ENCODE data around the gene NKTR.
"Not testable (repeated sequence)": the region's sequence is repeated elsewhere in the genome, so short reads cannot be mapped to it uniquely, and the experiment has no call there.

Gene NKTR

GRCh38 chr3:42600111-42600957 lies at the start of gene NKTR:
Gene NKTR, plus strand, starts transcription at chr3:42600686. Its CDS starts 321 bp downstream, at chr3:42601007.
- in situ Hi-C loops (cut with MboI; ENCODE audit: low sequenced_read_pairs) = no loop called here

DNA sequence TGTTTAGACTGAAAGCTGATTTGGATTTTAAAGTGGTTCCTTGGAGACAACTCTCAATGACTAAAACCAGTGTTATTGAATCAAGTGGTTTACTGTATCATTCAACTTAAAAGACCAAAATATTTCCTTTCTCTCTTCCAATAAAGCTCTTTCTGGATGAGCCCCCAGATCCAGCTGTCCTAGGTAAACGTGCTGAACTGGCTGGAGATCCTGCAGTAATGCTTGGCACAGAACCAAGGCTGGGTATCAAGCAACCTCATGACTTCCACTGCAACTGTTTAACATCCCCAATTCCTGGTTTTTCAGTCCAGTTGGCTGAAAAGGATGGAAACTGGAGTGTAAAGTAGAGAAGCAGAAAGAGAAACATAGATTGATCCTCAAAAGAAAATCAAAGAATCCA lies 47.7 kb upstream of the NKTR start:
- in situ Hi-C loops (cut with MboI; ENCODE audit: low sequenced_read_pairs) = no loop called here

GRCh38 chr3:42556089-42556632 lies 44.3 kb upstream of the NKTR start:
- in situ Hi-C loops (cut with MboI; ENCODE audit: low sequenced_read_pairs) = no loop called here

GRCh38 chr3:42556817-42557216 lies 43.7 kb upstream of the NKTR start:
- in situ Hi-C loops (cut with MboI; ENCODE audit: low sequenced_read_pairs) = not testable (repeated sequence)

DNA sequence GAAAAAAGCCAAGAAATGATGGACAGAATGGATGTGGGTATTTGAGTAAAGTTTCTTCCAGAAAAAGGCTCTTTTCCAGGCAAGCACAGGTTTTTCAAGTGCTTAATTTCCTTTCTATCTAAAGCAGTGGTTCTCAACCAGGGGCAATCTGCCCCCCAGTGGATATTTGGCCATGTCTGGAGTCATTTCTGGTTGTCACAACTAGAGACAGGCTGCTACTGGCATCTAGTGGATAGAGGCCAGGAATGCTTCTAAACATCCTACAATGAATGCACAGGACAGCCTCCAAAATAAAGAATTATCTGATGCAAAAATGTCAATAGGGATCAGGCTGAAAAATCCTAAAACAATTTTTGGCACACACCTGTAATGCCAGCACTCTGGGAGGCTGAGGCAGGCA lies 42.6 kb upstream of the NKTR start:
- in situ Hi-C loops (cut with MboI; ENCODE audit: low sequenced_read_pairs) = no loop called here

DNA sequence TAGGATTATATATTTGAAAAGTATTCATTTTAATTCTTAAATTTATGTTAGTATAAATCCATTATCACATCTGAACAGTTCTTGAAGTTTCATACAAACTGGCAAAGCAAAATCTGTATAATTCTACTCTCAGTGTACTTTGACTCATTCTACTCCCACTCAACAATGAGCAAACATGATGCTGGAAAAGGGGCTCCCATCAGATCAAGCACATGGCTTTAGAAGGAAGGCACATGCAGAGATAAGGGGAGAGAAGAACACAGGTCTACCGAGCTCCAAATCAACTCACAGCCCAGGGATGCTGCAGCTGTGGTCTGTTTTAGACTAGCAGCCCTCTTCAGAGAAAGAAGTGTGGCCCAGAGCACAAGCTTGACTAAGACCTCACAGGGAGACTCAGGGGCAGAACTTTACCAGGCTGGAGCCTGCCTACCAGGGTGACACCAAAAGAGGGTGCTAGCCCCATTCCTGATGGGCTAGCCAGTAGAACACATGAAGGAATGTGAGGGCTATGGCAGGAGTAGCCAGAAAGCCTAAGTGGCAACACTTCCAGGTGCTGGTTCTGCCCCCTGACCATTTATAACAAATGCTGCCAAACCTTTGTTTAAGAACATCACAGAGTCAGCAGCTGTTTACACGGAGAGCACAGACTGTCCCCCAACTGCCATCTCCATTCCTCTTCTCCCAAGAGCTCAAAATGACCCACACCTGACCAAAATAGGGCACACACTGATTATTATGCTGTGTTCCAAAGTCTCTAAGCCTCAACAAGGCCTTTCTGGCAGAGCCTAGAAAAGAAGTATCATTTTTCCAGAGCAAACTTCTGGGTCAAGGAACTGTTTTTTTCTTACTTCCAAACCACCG lies 38.2 kb upstream of the NKTR start:
- in situ Hi-C loops (cut with MboI; ENCODE audit: low sequenced_read_pairs) = no loop called here

GRCh38 chr3:42569593-42570142 lies 30.8 kb upstream of the NKTR start:
- in situ Hi-C loops (cut with MboI; ENCODE audit: low sequenced_read_pairs) = no loop called here

- in situ Hi-C loops (cut with MboI; ENCODE audit: low sequenced_read_pairs) = no loop called here
Observed at GRCh38 chr3:42572278-42572677, 28.2 kb upstream of the NKTR start.

- in situ Hi-C loops (cut with MboI; ENCODE audit: low sequenced_read_pairs) = no loop called here
Observed at GRCh38 chr3:42575137-42575741, 25.2 kb upstream of the NKTR start.

DNA sequence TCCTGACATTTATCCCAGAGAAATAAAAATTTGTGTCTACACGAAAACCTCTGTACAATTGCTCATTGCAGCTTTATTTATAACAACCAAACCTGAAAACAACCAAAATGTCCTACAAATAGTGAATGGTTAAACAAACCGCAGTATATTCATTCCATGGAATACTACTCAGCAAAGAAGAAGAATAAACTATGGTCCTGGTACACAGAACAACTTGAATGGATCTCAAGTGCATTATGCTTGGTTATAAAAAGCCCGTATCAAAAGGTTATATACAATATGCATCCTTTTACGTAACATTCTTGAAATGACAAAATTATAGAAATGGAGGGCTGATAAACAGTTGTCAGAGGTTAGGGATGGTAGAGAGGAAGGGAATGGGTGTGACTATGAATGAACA lies 22.4 kb upstream of the NKTR start:
- in situ Hi-C loops (cut with MboI; ENCODE audit: low sequenced_read_pairs) = no loop called here

DNA sequence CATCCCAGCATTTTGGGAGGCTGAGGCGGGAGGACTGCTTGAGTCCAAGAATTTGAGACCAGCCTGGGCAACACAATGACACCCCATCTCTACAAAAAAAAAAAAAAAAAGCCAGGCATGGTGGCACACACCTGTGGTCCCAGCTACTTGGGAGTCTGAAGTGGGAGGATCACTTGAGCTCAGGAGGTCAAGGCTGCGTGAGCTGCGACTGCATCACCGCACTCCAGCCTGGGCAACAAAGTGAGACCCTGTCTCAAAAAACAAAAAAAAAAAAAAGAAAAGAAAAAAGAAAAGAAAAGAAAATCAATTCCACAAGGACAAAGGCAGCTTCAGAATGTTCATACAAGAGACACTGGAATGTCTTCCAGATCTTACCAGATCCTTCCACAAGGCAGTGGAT lies 21.1 kb upstream of the NKTR start:
- in situ Hi-C loops (cut with MboI; ENCODE audit: low sequenced_read_pairs) = not testable (repeated sequence)

DNA sequence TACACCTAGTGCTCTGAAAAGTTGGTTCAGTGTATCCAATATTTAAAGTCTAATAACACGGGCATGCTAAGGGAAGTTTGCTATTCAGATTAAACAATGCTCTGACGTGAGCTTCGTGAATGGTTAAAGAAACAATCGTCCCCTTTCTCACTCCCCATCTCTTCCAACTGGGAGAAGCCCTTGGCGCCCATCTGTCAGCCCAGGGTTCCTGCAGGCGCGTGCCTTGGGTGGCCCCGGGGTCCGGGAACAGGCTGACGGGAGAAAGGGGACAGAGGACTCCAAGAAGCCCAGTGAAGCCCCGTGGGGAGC lies 19.1 kb upstream of the NKTR start:
- in situ Hi-C loops (cut with MboI; ENCODE audit: low sequenced_read_pairs) = no loop called here

GRCh38 chr3:42581709-42582473 lies 18.6 kb upstream of the NKTR start, which contains the start of gene SEC22C:
Gene SEC22C, minus strand, starts transcription at chr3:42581967. Its CDS starts 12,921 bp downstream, at chr3:42569046.
- in situ Hi-C loops (cut with MboI; ENCODE audit: low sequenced_read_pairs) = no loop called here

DNA sequence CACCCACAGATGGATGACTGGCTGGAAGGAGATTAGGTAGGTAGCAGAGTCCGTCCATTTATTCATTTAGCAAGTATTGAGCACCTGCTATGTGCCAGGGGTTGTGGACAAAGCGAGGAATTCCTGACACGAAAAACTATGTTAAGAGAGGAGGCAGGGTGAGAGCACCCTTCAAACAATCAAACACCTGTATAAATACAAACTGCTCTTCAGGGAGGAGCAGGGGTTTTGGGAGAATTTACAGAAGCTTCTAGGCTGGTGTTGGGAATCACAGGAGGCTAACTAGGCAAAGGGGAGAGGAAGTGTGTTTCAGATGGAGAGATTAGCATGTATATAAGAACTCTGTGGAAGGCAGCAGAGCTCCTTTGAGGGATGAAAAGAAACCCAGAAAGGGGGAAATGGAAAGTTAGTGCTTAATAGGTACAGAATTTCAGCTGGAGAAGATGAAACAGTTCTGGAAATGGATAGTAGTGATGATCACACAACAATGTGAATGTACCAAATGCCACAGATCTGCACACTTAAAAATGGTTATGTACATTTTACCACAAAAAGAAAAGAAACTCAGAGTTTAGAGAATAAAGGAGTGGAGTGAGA lies 17.9 kb upstream of the NKTR start:
- in situ Hi-C loops (cut with MboI; ENCODE audit: low sequenced_read_pairs) = no loop called here

- in situ Hi-C loops (cut with MboI; ENCODE audit: low sequenced_read_pairs) = no loop called here
Observed at GRCh38 chr3:42588625-42589024, 11.9 kb upstream of the NKTR start.

DNA sequence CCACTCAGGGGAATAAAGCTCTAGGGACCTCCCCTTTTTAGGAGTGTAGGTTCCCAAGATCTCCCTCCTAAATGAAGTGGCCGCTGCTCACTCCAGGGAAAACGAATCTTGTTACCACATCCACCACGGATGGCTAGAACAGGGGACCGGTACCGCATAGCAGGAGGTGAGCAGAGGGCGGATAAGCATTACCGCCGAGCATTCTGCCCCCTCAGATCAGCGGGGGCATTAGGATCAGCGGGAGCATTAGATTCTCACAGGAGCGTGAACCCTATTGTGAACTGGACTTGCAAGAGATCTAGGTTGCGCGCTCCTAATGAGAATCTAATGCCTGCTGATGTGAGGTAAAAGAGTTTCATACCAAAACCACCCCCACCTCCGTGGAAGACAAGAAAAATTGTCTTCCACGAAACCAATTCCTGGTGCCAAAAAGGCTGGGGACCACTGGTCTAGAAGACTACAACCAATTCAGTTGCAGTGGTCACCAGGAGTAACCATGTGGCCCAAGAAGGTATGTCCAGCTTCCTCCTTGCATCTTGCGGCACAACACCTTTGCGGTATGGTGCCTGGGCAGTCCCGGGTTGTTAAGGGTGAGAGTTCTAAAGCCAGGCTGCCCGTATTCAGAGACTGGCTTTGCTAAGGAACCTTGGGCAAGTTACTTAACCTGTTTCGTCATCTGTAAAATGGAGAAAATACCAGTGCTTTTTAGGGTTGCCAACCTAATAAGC lies 10.9 kb upstream of the NKTR start:
- in situ Hi-C loops (cut with MboI; ENCODE audit: low sequenced_read_pairs) = no loop called here

GRCh38 chr3:42590989-42591756 lies 9.3 kb upstream of the NKTR start:
- in situ Hi-C loops (cut with MboI; ENCODE audit: low sequenced_read_pairs) = no loop called here

DNA sequence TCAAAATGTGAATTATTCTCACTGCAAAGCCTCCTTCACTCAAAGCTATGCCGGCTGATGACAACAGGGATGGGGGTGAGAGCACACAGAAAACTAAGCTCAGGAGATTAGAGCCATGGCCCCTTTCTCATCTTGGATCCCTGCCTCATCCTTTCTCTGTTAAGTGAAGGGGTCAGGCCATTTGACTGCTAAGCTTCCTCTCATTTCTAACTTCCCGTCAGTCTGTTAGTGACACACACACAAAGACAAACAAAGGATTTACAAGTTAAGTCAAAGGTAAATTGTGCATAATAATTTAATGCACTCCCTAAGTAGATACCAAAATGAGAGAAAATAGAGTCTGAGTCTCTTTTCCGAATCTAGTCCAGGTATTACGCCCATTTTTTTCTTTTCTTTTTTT lies 8.7 kb upstream of the NKTR start:
- in situ Hi-C loops (cut with MboI; ENCODE audit: low sequenced_read_pairs) = no loop called here

DNA sequence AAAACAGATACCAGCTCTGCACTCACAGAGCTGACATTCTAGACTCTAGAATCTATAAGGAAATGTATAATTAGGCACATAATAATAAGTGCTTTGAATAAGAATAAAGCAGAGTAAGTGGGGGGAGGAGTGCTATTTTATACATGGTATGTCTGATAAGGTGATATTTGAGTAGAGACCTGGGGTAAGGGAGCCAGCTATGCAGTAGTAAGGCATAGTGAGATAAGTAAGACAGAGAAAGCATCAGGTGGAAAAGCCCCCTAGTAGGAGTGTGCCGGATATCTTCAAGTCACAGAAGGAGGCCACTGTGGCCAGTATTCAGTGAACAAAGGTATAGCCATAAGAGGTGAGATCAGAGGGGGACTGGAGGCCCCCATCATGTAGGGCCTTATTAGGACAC lies 6.9 kb upstream of the NKTR start:
- in situ Hi-C loops (cut with MboI; ENCODE audit: low sequenced_read_pairs) = no loop called here
